ENCODE data around the gene MAP3K21.

Gene MAP3K21

DNA sequence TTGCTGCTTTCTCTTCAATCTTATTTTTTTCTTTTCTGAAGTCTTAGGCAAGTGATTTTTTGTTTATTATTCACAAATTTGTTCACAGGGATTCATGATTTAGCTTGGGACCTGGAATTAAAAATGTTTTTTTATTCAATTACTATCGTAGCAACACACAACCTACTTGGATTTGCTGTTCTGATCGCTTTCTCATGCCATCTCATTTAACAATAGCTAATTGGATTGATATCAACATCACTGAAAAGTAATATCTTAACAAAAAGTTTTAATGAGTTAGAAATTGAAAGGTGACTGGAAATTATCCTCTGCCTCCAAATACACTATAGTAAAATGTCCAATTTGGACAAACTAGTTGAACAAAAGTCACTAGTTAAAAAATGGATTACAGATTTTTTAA lies 32.4 kb downstream of the MAP3K21 start:
- no peak for TF ChIP-seq ZNF274 (IDR thresholded peaks at IDR 0.05; ENCODE audit: low read depth, low read length)
- no peak overlapping the region for H3K4me3 ChIP-seq (ENCODE audit: low read length)

DNA sequence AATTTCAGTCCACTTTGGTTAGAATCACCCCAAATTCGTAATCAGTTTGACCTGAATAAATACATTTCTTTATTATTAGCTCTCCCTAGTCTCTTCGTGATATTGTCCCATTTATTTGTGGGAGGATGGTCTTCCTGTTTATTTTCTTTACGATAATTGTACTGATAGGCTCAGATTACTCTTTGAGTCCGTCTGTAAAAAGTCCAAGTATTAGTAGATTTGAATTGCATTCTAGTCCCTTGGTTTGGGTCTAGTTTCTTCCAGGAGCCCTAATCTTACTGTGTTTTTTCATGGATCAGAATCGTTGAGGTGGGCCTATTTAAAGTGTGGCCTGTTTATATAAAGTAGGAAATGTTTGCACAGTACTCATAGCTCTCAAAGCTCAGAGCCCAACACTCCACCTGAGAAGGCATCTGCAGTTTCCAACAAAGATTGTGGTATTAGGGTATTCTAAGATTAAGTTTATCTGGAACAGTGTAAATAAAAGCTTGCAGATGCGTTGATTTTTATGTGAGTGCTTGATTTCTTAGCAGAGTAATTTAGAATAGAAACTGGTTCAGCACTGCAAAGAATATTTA lies 33.1 kb downstream of the MAP3K21 start:
- H3K4me3 ChIP-seq (ENCODE audit: low read length), result no peak overlapping the region
- TF ChIP-seq ZNF274 (IDR thresholded peaks at IDR 0.05; ENCODE audit: low read depth, low read length), result no peak

DNA sequence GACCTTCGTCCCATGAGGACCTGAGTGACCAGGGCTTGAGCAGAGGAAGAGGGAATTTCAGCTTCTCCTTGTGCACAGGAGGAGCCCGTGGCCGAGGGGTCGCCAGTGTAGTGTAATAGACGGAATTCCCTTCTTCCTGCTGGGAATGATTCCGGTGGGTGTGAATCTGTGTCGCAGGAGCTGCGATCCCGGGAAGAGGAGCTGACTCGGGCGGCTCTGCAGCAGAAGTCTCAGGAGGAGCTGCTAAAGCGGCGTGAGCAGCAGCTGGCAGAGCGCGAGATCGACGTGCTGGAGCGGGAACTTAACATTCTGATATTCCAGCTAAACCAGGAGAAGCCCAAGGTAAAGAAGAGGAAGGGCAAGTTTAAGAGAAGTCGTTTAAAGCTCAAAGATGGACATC lies 34.4 kb downstream of the MAP3K21 start:
- TF ChIP-seq ZNF274 (IDR thresholded peaks at IDR 0.05; ENCODE audit: low read depth, low read length), result no peak
- H3K4me3 ChIP-seq (ENCODE audit: low read length), result no peak overlapping the region

DNA sequence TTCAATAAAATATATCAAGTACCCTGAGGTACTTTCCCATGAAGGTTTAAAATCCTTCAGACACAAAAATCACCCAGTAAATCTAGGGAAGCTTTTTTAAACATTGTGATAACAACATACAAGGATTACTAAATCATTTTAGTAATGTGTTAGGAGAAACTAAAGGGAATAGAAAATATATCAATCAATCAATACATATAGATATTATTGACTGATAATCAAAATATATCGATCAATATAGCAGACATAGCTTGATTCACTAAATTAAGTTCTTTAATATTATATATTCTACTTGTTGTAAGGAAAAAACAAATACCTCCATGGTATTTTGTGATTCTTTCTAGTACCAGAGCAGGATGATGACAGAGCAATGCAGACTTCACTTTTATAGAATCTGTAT lies 35.2 kb downstream of the MAP3K21 start:
- no peak overlapping the region for H3K4me3 ChIP-seq (ENCODE audit: low read length)
- no peak for TF ChIP-seq ZNF274 (IDR thresholded peaks at IDR 0.05; ENCODE audit: low read depth, low read length)

DNA sequence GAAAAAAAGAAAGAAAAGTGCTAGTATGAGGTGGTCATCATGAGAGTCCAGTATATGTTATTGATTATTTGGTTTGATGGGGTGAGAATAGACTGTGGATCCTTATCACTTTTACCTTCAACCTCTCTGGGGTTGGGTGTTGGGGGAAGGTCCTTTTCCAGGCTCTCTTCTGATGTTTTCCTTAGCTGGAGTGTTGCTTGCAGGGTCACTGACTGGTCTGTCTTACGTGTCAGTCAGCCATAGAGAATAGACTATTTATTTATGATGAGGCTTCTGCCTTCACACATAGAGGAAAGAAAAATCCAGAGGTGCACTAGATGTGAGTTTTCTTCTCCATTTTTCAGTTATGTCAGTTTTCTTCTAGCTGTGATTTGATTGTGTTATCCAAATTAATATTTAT lies 36.5 kb downstream of the MAP3K21 start:
- no peak overlapping the region for H3K4me3 ChIP-seq (ENCODE audit: low read length)
- no peak for TF ChIP-seq ZNF274 (IDR thresholded peaks at IDR 0.05; ENCODE audit: low read depth, low read length)

DNA sequence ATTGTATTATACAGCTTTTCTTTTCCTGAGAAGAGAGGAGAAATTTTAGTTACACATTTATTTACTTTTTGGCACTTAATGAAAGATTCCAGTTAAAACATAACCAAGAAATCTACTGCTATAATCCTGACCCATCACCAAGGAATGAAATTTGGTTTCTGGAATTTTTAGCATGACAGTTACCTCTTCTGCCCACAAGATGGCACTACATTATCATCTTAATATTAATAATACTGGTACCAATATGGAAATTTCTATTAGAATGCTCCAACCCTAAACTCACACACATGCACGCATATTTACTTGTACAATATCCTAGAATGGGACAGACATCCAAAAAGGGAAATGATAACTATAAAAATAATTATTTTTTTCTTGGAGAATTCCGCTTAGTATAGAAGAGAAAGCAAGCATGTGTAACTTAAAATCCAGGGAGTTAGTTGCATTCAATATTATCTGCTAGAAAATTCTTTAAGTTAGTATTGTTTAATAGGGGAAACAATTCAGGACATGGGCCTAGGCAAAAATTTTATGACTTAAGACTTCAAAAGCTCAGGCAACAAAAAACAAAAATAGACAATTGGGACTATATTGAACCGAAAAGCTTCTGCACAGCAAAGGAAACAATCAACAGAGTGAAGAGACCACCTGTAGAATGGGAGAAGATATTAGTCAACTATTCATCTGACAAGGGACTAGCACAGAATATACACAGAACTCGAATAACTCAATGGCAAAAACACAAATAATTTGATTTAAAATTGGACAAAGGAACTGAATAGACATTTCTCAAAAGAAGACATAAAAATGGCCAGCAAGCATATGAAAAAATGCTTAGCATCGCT lies 37.4 kb downstream of the MAP3K21 start:
- no peak for TF ChIP-seq ZNF274 (IDR thresholded peaks at IDR 0.05; ENCODE audit: low read depth, low read length)

DNA sequence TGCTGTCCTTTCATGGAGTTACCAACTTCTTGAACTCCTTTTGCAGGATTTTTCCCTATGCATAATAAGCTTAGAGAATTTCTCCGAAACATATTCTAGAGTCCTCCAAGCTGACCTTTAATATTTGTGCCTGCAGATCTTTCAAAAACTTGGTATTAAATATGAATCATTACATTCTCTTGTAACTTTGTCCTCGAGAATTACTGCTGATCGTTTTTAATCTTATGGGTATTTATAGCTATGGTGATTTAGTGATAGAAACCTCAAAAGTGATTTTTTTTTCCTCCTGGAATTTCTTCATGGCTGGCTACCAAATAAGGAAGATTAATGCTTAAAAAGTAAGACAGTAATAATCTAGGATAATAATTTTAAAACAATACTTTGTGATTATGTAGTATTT lies 39.1 kb downstream of the MAP3K21 start:
- no peak for TF ChIP-seq ZNF274 (IDR thresholded peaks at IDR 0.05; ENCODE audit: low read depth, low read length)
- H3K4me3 ChIP-seq (ENCODE audit: low read length), result no peak overlapping the region

More for the DNA sequence above, 37.4 kb downstream of the MAP3K21 start:
- H3K4me3 ChIP-seq (ENCODE audit: low read length), result no peak overlapping the region

DNA sequence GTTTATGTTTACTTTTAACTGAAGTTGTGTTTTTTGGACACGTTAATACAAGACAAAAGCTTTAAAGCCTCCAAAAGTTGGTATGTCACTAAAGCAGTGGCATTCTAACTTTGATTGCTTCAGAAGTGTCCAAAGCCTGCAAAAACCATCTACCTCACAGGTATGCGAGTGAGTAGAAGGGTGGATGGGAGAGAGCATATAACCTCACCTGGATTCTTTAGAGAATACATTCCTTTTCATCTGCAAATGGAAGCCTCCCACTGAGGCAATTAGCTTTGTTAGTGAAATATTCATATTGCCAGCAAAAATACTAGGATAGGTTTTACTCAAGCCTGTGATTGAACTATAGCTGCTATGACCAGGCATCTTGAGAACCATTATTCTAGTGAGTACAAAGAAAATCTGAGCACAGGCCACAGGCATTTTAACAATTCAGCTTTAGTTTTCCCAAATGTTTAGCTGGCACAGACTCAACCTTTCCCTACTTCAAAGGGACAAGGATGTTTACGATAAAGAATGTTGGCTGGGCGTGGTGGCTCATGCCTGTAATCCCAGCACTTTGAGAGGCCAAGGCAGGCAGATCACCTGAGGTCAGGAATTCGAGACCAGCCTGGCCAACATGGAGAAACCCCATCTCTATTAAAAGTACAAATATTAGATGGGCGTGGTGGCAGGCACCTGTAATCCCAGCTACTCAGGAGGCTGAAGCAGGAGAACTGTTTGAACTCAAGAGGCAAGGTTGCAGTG lies 39.7 kb downstream of the MAP3K21 start:
- no peak for TF ChIP-seq ZNF274 (IDR thresholded peaks at IDR 0.05; ENCODE audit: low read depth, low read length)
- no peak overlapping the region for H3K4me3 ChIP-seq (ENCODE audit: low read length)

DNA sequence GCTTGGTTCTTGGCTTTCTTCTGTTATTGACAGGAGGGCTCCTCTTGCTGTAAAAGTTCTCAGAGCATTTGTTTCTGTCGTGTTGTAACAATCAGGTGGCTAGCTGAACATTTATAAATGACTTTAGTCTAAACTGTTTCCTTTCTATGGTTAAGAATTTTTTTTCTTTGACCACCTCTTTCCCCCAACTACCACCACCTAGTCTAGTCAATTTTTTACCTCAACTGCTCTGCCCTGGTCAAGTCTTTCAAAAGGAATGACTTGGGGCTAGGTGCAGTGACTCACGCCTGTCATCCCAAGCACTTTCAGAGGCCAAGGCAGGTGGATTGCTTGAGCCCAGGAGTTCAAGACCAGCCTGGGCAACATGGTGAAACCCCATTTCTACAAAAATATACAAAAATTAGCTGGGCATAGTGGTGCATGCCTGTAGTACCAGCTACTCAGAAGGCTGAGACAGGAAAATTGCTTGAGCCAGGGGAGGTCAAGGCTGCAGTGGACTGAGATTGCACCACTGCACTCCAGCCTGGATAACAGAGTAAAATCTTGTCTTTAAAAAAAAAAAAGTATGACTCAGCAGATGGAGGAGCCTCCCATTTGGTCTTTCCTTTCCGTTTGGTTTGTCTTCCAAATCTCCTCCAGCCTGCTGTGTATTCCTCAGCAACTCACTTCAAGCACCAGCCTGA lies 40.7 kb downstream of the MAP3K21 start:
- no peak overlapping the region for H3K4me3 ChIP-seq (ENCODE audit: low read length)
- no peak for TF ChIP-seq ZNF274 (IDR thresholded peaks at IDR 0.05; ENCODE audit: low read depth, low read length)

DNA sequence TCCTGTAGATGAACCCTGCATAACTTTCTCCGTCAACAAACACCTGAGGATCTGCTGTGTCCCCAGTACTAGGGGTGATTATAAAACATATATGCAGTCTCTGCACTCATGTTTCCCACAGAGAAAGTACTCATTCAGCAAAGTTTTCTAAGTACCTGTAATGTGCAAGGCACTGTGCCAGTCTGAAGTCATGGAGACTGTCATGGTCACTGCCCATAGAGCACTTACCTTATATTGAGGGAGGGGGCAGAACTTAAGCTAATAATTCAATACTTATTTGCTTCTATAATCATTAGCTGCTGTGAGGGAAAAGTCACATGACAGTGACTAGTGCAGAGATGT lies 41.2 kb downstream of the MAP3K21 start:
- no peak for TF ChIP-seq ZNF274 (IDR thresholded peaks at IDR 0.05; ENCODE audit: low read depth, low read length)
- H3K4me3 ChIP-seq (ENCODE audit: low read length), result no peak overlapping the region

DNA sequence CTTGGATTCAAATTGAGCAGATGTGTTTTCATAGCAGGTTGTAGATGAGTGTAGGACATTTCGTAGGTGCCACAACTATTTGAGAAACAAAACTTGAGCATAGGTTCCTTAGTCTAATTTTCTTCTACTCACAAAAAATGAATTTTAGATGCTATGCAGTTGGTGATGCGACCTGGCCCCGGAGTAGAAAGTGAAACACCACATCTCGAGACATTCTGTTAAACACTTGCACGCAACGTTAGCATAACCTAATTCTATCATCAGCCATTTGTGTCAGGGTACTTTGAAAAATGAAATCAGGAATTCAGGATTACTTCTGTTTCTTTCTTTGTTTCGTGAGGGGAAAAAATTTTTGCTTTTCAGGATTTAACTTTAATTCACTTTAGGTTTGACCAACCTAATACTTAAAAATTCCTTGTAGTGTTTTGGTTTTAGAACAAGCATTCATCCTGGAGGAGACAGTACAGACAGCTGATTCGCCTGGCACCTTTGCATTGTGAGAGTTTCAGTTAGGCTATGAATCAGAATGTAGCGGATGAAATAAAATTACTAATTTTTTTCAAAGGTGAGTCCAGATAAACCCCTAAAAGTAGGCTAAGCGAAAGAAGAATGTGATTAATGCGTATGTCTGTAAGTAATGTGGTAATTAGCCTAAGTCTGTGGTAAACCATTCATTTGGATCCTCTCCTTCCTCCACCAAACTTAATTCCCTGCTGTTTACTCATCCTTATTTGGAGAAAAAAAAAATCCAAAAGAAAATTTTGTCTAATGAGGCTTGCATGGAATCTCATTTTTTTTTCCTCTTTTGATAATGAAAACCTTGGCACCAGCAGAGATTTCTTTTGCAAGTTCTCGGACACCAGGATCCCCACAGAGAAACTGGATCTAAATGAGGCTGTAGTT lies 44.9 kb downstream of the MAP3K21 start:
- no peak overlapping the region for H3K4me3 ChIP-seq (ENCODE audit: low read length)
- TF ChIP-seq ZNF274 (IDR thresholded peaks at IDR 0.05; ENCODE audit: low read depth, low read length), result no peak

DNA sequence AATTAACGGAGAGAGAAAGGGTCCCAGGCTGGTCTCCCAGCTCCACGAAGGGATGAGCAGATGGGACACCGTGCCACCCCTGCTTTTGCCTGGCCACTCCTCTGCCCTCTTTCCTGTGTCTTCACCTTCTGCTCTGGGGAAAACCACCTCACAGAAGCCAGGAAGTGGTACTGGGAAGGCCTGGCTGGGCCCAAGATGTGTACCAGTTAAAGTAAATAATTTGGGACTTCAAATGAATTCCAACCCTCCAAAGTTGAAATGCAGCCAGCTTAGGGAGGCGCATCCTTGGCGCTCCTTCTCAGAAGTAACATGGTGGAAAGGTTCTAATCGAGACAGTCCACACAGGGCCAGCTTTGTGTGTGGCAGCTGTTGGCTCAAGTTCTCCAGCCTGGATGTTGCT lies 45.7 kb downstream of the MAP3K21 start:
- no peak for TF ChIP-seq ZNF274 (IDR thresholded peaks at IDR 0.05; ENCODE audit: low read depth, low read length)
- no peak overlapping the region for H3K4me3 ChIP-seq (ENCODE audit: low read length)

DNA sequence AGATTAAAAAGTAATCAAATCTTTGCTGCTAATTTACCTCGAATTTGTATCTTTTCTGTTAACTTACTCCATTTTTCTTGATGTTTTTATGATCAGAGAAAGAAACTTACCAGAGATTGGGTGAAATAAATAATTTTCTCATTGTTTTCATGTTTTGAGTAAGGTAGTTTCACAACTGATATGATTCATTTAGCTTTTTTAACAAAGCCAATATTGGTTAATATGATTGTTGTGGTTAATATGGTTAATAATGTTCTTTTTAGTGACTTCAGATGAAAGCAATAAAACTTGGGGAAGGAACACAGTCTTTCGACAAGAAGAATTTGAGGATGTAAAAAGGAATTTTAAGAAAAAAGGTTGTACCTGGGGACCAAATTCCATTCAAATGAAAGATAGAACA lies 48.1 kb downstream of the MAP3K21 start:
- no peak overlapping the region for H3K4me3 ChIP-seq (ENCODE audit: low read length)
- TF ChIP-seq ZNF274 (IDR thresholded peaks at IDR 0.05; ENCODE audit: low read depth, low read length), result no peak
